Measurements from ENCODE around the gene ERCC3.

- no peak for TF ChIP-seq CTCF (IDR thresholded peaks at IDR 0.05; ENCODE audit: low read depth, low read length)
- TF ChIP-seq EZH2phosphoT487 (IDR thresholded peaks at IDR 0.05; ENCODE audit: low read depth) = no peak
Observed at GRCh38 chr2:127225186-127225960, 68.6 kb downstream of the ERCC3 start.

Measured in OCI-LY3 (cell line).